Gastrocnemius medialis (tissue), 4 donors: Measurements from ENCODE around the gene GRID1.

Experiments used
- CTCF ChIP-seq, 5 experiments: fragments of 450-650 bp in 3 of 5; fragments of 200-600 bp in 2 of 5; sonication (generic) in 2 of 5; IDR thresholded peaks in 4 of 5; conservative IDR thresholded peaks in 1 of 5; 1 replicate in 4 of 5; 2 replicates in 1 of 5; pipeline ENCODE4 v1.5.1; 2016 to 2019; ENCODE audit warnings: antibody characterized with exemption in 5 of 5, mild to moderate bottlenecking in 3 of 5, moderate library complexity in 3 of 5
- POLR2A ChIP-seq, 2 donors: fragments of 450-650 bp; IDR thresholded peaks; one replicate each; pipeline ENCODE4 v1.6.1; 2017; ENCODE audit warnings: antibody characterized with exemption in 2 of 2, mild to moderate bottlenecking in 2 of 2, moderate library complexity in 2 of 2

- TF ChIP-seq POLR2A (IDR thresholded peaks at IDR 0.05) (no peak), CTCF (IDR thresholded peaks at IDR 0.05 in 4 of 5, conservative IDR thresholded peaks at IDR 0.05 in 1 of 5) (no peak)
Observed at GRCh38 chr10:86253091-86254072, 113.2 kb downstream of the GRID1 start.
